Activated CD4-positive, alpha-beta T cell treated with anti-CD3 and anti-CD28 coated beads for 48 hours (primary cell): ENCODE results near the gene SLC39A11.

ENCODE experiments used
- DNase-seq: peaks from one replicate; pipeline ENCODE4 v3.0.0-alpha.2; 2020

SLC39A11 gene

DNA sequence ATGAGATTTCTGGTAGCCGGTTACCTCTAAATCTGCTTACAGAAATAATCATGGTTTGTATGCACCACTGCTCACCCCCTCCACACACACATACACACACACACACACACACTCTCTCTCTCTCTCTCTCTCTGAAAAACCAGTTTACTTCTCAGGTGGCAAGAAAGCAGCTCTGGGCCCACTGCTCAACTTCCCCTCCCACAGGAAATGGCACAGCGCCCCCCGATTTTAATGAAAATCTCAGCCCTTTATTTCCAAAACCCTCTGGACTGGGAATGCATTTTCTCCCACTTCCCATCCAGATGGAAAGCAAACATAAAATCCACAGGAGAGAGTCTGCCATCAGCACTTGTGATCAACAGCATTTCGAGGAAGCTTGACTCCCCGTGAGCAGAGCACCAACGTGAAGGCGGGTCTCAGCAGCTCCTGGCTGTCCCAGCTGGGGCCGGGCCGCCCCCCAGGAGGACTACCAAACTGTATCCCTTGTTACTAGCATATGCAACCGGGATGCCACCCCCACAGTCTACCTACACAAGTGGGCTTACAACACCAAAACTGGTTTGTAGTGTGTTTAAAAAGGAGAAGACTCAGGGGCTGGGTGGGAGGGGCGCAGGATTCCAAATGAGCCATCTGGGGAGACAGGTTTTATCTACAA is 121.1 kb downstream of the SLC39A11 start:
- DNase-seq: no peak

- no peak for DNase-seq
These were observed 121.7 kb downstream of the SLC39A11 start for GRCh38 chr17:72970797-72971196.

DNA sequence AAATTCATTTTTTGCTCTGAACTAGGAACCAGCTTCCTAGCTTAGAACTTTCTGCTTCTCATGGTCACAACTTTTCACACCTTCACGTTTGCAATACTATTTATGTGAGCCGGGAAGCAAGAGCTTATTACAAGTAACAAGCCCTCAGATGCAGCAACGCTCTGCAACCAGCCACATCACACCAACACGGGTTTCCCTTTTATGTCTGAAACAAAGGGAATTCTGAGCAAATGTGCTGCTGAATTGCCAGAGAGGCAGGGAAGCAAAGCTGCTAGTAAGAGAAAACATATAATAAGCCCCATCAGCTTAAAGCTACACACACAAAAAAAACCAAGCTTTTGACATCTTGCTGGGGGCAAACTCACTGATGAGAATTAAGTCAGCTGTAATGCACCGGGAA is 122.2 kb downstream of the SLC39A11 start:
- DNase-seq: no peak

DNA sequence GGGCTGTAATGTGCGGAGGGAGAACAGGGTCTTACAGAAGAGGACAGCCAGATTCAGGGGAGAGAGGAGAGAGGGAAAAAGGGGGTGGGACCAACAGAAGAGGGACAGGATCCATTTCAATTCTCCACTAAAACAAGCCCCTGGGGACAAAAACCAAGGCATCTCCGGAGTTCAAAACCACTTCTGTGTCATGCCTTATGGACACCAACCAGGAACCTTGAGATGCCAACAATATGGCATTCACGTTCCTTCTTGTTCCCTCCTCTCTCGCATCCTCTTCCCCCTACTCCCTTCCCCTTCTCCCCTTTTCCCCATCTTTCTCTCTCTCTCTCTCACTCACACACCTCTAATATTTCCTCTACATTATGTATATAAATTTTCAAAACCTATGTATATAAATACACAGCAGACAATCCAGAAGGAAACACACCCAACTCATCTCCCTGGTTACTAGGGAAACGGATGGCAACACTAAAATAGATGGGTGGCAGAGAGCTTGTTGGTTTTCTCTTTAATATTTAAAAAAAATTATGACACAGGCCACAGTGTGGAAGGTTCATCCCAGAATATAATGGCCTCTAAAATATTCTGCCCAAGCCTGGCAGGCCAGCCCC is 123.1 kb downstream of the SLC39A11 start:
- no peak for DNase-seq

GRCh38 chr17:72968798-72969197 is 123.7 kb downstream of the SLC39A11 start:
- no peak for DNase-seq

GRCh38 chr17:72967977-72968585 is 124.4 kb downstream of the SLC39A11 start:
- no peak for DNase-seq

GRCh38 chr17:72967277-72967970 is 125.1 kb downstream of the SLC39A11 start:
- no peak for DNase-seq

- no peak for DNase-seq
These were observed 130.4 kb downstream of the SLC39A11 start for GRCh38 chr17:72962106-72962505.

GRCh38 chr17:72955391-72956140 is 136.9 kb downstream of the SLC39A11 start:
- DNase-seq: no peak

- no peak for DNase-seq
These were observed 137.9 kb downstream of the SLC39A11 start for GRCh38 chr17:72954579-72954978.

DNA sequence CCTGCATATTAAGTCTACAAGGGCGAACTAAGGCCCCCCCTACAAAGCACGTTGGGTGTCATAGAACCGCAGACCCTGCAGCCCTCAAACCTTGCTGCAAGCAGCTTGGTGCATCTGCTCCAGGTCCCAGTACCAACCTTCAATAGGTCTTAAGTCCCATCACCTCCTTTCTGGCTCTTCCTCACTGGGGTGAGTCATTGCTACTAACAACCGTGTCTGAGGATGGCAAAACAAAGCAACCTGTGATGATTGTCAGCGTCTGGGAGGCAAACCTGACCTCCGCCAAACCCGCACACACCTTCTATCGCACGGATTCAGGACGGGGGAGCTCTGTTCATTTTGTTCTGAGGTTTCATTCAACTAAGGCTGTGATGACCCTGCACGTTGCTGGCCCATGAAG is 138.9 kb downstream of the SLC39A11 start:
- DNase-seq: no peak

DNA sequence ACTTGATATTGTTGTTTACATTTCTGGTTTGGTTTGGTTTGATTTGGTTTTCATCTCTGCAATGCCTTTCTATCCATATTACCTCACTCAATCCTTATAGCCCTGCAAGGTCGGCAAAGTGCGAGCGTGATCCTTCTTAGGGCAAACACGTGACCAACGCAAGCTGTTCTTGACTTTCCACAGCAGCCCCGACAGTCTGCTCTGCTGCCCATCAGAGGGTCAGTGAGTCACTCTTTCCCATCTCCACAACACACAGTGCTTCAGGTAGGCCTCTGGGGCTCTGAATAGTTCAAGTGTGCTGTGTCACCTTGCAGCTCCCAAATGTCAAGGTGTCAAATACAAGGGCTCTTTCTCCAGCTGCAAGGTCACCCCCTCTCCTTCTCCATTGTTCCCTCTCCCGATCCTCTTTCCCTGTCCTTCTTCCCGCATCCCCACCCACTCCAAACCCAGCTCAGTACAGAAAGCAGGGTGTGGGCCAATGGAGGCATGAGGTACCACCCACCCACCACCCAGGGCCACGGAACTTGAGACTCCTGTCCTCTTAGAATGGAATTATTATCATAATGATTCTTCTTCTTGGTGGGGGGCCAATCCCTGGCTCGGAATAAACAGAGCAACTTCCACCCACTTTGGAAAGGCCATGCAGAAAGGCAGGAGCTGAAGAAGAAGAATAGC is 139.7 kb downstream of the SLC39A11 start:
- DNase-seq: no peak

GRCh38 chr17:72952220-72952619 is 140.3 kb downstream of the SLC39A11 start:
- no peak for DNase-seq

DNA sequence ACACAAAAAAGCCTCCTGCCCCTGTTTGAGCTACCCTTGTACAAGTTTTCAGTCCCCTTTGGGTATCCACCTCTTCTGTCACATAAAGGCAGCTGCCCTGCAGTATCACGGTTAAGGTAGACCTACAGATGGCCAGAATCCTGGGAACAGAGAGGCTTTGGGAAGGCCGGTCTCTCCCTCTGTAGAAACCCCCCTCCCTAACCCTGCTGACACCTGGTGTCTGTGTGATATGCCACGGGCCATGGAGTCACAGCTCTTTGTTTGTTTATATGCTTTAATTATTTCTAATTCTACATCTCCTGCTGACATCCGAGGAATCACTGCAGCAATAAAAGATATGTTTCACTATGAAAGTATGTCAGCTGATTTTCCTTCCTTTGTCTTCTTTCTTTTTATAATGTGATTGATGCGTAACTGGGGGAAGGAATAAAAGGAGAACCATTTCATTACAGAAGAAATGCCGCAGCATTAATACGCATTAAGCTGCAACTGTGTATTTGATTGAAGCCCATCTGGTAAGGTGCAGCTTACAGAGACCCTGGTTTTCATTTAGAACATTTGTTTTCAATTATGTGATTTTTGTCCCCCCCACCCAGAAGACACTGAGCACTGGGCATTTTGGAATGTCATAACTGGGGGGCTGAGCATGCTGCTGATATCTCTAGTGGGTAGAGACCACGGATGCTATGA is 142.1 kb downstream of the SLC39A11 start:
- no peak for DNase-seq

DNA sequence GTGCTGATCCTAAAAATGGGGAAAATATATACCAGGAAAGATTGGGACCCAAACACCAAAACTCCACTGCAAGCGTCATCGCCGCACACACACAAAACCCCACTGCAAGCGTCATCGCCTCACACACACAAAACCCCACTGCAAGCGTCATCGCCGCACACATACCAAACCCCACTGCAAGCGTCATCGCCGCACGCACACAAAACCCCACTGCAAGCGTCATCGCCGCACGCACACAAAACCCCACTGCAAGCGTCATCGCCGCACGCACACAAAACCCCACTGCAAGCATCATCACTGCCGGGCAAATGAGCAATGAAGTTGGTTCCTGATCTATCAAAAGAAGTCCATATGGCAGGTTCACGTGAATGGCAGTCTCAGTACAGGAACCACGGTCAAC is 144.4 kb downstream of the SLC39A11 start:
- DNase-seq: no peak

- DNase-seq: no peak
These were observed 145.0 kb downstream of the SLC39A11 start for GRCh38 chr17:72947475-72947874.

- DNase-seq: no peak
These were observed 145.8 kb downstream of the SLC39A11 start for GRCh38 chr17:72946696-72947095.

DNA sequence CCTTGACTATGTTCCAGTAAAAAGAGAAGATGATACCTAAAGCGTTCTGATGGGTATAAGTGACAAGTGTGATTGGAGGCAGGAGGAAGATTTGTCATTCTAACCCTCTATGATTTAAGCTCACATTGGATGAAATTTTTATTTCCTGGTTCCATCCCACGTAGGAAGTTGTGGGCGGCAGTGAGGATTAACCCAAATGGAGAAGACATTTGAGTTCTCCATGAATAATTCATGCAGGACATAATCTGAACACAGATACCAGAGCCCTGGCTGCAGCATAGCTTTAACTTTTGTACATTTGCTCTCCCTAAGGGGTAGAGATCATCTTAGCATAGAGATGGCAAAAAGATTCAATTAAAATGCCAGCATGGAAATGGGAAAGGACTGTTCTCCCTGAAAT is 146.3 kb downstream of the SLC39A11 start:
- no peak for DNase-seq

- DNase-seq: no peak
These were observed 147.0 kb downstream of the SLC39A11 start for GRCh38 chr17:72945473-72945872.

DNA sequence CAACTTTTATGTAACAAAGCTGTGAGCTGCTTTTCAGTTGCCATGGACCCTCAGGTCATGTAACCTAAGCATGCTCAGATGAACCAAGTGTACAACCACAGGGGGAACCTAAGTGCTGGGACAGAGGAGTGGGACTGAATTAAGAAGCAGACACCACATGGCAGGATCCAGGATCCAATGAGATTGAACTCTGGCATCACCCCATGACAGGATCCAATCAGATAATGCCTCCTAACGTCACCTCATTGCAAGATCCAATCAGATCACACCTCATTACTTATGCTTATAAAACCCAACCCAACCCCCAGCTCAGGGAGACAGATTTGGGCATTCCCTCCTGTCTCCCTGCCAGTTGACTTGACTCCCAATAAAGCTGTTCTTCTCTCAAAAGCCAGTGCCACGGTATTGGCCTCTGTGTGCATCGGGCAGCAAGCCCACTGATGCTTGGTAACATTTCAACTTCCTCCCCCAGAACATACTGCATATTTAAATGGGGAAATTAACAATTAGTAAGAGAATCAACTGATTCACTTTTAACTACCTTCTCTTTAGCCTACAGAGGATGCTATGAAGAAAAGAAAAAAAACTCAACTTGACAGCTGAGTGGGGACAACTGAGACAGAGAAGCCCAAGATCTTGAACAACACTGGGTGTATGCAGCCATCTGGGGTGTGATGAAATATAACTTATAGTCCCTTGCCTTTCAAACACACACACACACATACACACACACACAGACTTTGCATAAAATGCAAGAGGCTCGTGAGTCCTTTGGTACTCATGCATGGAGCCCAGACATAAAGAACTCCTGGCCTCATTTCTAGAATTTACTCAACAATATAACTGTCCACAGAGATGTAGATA is 148.4 kb downstream of the SLC39A11 start:
- DNase-seq: no peak

DNA sequence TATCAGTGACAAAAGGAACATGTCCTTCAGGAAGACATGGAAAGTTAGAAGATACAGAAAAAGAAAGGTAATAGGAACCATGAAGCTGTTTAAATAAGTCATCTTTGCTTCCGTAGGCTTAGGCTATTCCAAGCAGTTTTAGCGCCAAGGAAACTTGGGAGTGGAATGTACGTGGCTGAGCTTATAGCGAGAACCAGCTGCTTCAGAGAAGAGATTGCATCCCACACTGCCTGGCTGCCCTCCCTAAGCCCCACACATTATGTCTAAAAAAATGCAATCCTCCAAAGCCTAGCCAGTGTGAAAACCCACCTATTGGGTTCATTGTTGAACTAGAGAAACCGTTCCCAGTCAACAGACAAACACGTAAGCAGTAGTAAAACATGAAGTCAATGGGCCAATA is 149.9 kb downstream of the SLC39A11 start:
- no peak for DNase-seq
